ENCODE results near the gene CHMP1B.
A peak's percentile ranks its signal among the peaks of the same experiment; 100 is the strongest.

CHMP1B gene

DNA sequence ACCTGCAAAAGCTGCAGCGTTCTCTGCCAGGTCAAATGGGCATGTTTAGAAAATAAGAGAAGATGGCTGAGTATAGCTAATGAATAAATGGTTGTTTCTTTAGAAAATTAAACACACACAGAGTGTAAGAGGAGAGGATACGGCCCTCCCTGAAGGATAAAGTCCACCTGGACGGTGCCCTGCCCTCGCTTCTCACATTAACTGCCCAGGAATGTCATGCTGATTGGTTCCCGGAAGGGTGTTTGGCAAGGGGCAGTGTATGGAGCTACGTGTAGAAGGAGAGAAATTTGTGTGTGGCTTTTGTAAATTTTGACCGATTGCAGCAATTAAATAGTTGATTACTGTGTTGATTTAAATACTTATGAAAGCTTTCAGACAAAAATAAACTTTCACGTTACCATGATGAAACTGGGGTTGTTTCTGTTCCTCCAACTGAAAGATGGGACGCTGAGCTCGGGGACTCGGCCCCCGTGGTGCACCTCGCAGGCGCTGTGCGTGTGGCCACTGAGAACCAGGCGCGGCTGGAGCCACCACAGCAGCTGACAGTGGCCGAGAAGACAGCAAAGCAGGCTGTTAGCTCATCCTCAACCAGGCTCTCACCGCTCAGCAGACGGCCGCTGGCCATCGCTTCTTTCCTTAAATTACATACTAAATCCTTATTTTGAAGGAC lies 34.2 kb downstream of the CHMP1B start:
- TF ChIP-seq, protein P1, sequence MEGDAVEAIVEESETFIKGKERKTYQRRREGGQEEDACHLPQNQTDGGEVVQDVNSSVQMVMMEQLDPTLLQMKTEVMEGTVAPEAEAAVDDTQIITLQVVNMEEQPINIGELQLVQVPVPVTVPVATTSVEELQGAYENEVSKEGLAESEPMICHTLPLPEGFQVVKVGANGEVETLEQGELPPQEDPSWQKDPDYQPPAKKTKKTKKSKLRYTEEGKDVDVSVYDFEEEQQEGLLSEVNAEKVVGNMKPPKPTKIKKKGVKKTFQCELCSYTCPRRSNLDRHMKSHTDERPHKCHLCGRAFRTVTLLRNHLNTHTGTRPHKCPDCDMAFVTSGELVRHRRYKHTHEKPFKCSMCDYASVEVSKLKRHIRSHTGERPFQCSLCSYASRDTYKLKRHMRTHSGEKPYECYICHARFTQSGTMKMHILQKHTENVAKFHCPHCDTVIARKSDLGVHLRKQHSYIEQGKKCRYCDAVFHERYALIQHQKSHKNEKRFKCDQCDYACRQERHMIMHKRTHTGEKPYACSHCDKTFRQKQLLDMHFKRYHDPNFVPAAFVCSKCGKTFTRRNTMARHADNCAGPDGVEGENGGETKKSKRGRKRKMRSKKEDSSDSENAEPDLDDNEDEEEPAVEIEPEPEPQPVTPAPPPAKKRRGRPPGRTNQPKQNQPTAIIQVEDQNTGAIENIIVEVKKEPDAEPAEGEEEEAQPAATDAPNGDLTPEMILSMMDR (IDR thresholded peaks at IDR 0.05; ENCODE audit: low read depth, low read length), result no peak
- no peak for TF ChIP-seq EZH2phosphoT487 (IDR thresholded peaks at IDR 0.05; ENCODE audit: low read depth)
- Histone ChIP-seq H3K9me3 (ENCODE audit: insufficient read depth, low read length) (no peaks in the 10 kb centered on the region), H4K20me1 (ENCODE audit: insufficient read depth, low read length) (0 out of 2 replicates have a peak, but pooled peaks cover 3% of the 10 kb centered on the region), H3K4me1 (ENCODE audit: low read length) (peaks cover 56% of the 10 kb centered on the region), H3K4me3 (ENCODE audit: low read length) (peak overlapping the region; percentile 31; the same call in 1 of the 2 replicates), H3K27me3 (ENCODE audit: low read depth, low read length) (no peaks in the 10 kb centered on the region), H3K27ac (ENCODE audit: low read length) (peak overlapping the region; percentile 27; the same call in 1 of the 2 replicates), H2AFZ (ENCODE audit: low read depth, low read length) (no peak overlapping the region), H3K36me3 (replicated peaks; ENCODE audit: low read depth, low read length) (peaks cover 63% of the 10 kb centered on the region), H3K79me2 (ENCODE audit: low read length) (no peaks in the 10 kb centered on the region), H3K4me2 (ENCODE audit: low read length) (peak overlapping the region; percentile 49), H3K9ac (ENCODE audit: low read length) (no peak overlapping the region)

DNA sequence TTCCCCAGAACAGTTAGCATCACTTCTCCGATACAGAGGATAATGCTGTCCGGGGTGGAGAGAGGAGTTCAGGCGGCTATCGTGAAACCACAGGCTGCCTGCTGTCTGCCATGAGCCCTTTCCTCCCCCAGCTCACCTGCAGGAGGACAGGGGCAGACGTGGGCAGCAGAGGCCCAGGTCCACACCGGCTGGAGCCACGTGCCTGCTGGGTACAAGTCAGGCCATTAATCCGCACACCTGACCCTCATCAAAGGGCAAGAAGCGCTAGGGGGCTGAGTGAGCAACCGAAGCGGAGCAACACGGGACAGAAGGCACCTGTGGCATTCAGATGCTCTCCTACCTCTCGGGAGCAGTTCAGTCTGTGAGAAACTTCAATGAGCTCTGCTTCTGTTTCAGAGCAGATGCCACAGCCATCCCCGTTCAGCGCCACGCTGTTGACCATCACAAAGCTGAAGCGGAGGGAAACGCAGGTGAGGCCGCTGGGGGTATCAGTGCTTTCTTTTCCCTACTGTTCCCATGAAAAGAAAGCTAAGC lies 35.4 kb downstream of the CHMP1B start:
- Histone ChIP-seq H3K4me2 (ENCODE audit: low read length) (0 out of 2 replicates have a peak overlapping the region, but pooled peaks have one; percentile 14), H3K79me2 (ENCODE audit: low read length) (no peaks in the 10 kb centered on the region), H3K36me3 (replicated peaks; ENCODE audit: low read depth, low read length) (peaks cover 63% of the 10 kb centered on the region), H3K27me3 (ENCODE audit: low read depth, low read length) (no peaks in the 10 kb centered on the region), H3K4me3 (ENCODE audit: low read length) (no peak overlapping the region), H4K20me1 (ENCODE audit: insufficient read depth, low read length) (0 out of 2 replicates have a peak, but pooled peaks cover 3% of the 10 kb centered on the region), H2AFZ (ENCODE audit: low read depth, low read length) (no peak overlapping the region), H3K4me1 (ENCODE audit: low read length) (peaks cover 56% of the 10 kb centered on the region), H3K9me3 (ENCODE audit: insufficient read depth, low read length) (no peaks in the 10 kb centered on the region), H3K9ac (ENCODE audit: low read length) (no peak overlapping the region), H3K27ac (ENCODE audit: low read length) (no peak overlapping the region)
- no peak for TF ChIP-seq EZH2phosphoT487 (IDR thresholded peaks at IDR 0.05; ENCODE audit: low read depth)
- TF ChIP-seq, protein P1 (IDR thresholded peaks at IDR 0.05; ENCODE audit: low read depth, low read length), result no peak

GRCh38 chr18:11887328-11888128 lies 36.3 kb downstream of the CHMP1B start:
- peaks cover 55% of the 10 kb centered on the region for H3K4me1 ChIP-seq (ENCODE audit: low read length)
- no peak overlapping the region for H3K9ac ChIP-seq (ENCODE audit: low read length)
- H3K4me2 ChIP-seq (ENCODE audit: low read length), result 0 out of 2 replicates have a peak overlapping the region, but pooled peaks have one; percentile 4
- no peaks in the 10 kb centered on the region for H3K9me3 ChIP-seq (ENCODE audit: insufficient read depth, low read length)
- H2AFZ ChIP-seq (ENCODE audit: low read depth, low read length), result no peak overlapping the region
- TF ChIP-seq EZH2phosphoT487 (IDR thresholded peaks at IDR 0.05; ENCODE audit: low read depth), result no peak
- TF ChIP-seq, protein P1 (IDR thresholded peaks at IDR 0.05; ENCODE audit: low read depth, low read length), result no peak
- no peak overlapping the region for H3K27ac ChIP-seq (ENCODE audit: low read length)
- H4K20me1 ChIP-seq (ENCODE audit: insufficient read depth, low read length), result 0 out of 2 replicates have a peak, but pooled peaks cover 3% of the 10 kb centered on the region
- H3K4me3 ChIP-seq (ENCODE audit: low read length), result no peak overlapping the region
- peaks cover 56% of the 10 kb centered on the region for H3K36me3 ChIP-seq (replicated peaks; ENCODE audit: low read depth, low read length)
- H3K79me2 ChIP-seq (ENCODE audit: low read length), result no peaks in the 10 kb centered on the region
- H3K27me3 ChIP-seq (ENCODE audit: low read depth, low read length), result no peaks in the 10 kb centered on the region

- H3K27me3 ChIP-seq (ENCODE audit: low read depth, low read length), result no peaks in the 10 kb centered on the region
- peaks cover 45% of the 10 kb centered on the region for H3K4me1 ChIP-seq (ENCODE audit: low read length)
- 0 out of 2 replicates have a peak, but pooled peaks cover 6% of the 10 kb centered on the region for H4K20me1 ChIP-seq (ENCODE audit: insufficient read depth, low read length)
- TF ChIP-seq, protein P1 (IDR thresholded peaks at IDR 0.05; ENCODE audit: low read depth, low read length), result no peak
- no peak for TF ChIP-seq EZH2phosphoT487 (IDR thresholded peaks at IDR 0.05; ENCODE audit: low read depth)
- H3K36me3 ChIP-seq (replicated peaks; ENCODE audit: low read depth, low read length), result peaks cover 63% of the 10 kb centered on the region
- H3K27ac ChIP-seq (ENCODE audit: low read length), result no peak overlapping the region
- H3K4me2 ChIP-seq (ENCODE audit: low read length), result no peak overlapping the region
- H3K9ac ChIP-seq (ENCODE audit: low read length), result no peak overlapping the region
- H2AFZ ChIP-seq (ENCODE audit: low read depth, low read length), result no peak overlapping the region
- no peaks in the 10 kb centered on the region for H3K9me3 ChIP-seq (ENCODE audit: insufficient read depth, low read length)
- H3K79me2 ChIP-seq (ENCODE audit: low read length), result no peaks in the 10 kb centered on the region
- H3K4me3 ChIP-seq (ENCODE audit: low read length), result no peak overlapping the region
Measured at GRCh38 chr18:11888726-11889125, 37.5 kb downstream of the CHMP1B start.
